K562 (cell line): Measurements from ENCODE around the gene PRM2.

Source experiments
- CHD2 ChIP-seq: IDR thresholded peaks from 2 replicates; pipeline ENCODE4 v1.6.1; 2011; ENCODE audit warnings: low read depth, low read length
- FOSL1 ChIP-seq: fragments of 200-800 bp; sonication (Bioruptor generic); conservative IDR thresholded peaks from 2 replicates; pipeline ENCODE4 v1.6.1; 2016; ENCODE audit warnings: missing genetic modification characterization, missing compliant biosample characterization
- FOXJ3 ChIP-seq: sonication (generic); formaldehyde crosslinking; IDR thresholded peaks from 2 replicates; pipeline ENCODE4 v1.4.0; 2020; ENCODE audit warnings: mild to moderate bottlenecking, missing genetic modification reagents
- KAT8 ChIP-seq: fragments of 450-650 bp; IDR thresholded peaks from 2 replicates; pipeline ENCODE4 v1.6.1; 2016; ENCODE audit warnings: low read depth, mild to moderate bottlenecking
- NCOR1 ChIP-seq: fragments of 450-650 bp; IDR thresholded peaks from 2 replicates; pipeline ENCODE4 v1.6.1; 2016; ENCODE audit warnings: mild to moderate bottlenecking, moderate library complexity
- POLR2A ChIP-seq: fragments of 450-650 bp; conservative IDR thresholded peaks from 2 replicates; pipeline ENCODE4 v1.6.1; 2016
- SIRT6 ChIP-seq: IDR thresholded peaks from one replicate; pipeline ENCODE4 v1.6.1; 2012; ENCODE audit warnings: low read depth, mild to moderate bottlenecking, control low read depth, inconsistent platforms, low read length, moderate library complexity
- SOX6 ChIP-seq: fragments of 450-650 bp; IDR thresholded peaks from 2 replicates; pipeline ENCODE4 v1.6.1; 2014; ENCODE audit warnings: mild to moderate bottlenecking
- TGIF2 ChIP-seq: sonication (generic); formaldehyde crosslinking; IDR thresholded peaks from 2 replicates; pipeline ENCODE4 v1.8.1; 2022; ENCODE audit warnings: mild to moderate bottlenecking, missing genetic modification reagents, moderate library complexity
- UBTF ChIP-seq, 2 experiments: IDR thresholded peaks; 2 replicates each; pipeline ENCODE4 v1.6.1; 2012; ENCODE audit warnings: improper control_type of control experiment in 2 of 2, low read depth in 2 of 2, low read length in 2 of 2, borderline replicate concordance in 1 of 2
- ZBTB33 ChIP-seq: sonication (generic); formaldehyde crosslinking; IDR thresholded peaks from 2 replicates; pipeline ENCODE4 v1.8.1; 2023; ENCODE audit warnings: mild to moderate bottlenecking, missing genetic modification reagents
- TF ChIP-seq, protein P1 (sequence below), 3 experiments: IDR thresholded peaks in 2 of 3; conservative IDR thresholded peaks in 1 of 3; 2 replicates each; pipeline ENCODE4 v1.5.1; 2011 to 2012; ENCODE audit warnings: low read length in 3 of 3, mild to moderate bottlenecking in 3 of 3, control low read depth in 2 of 3, improper control_type of control experiment in 1 of 3, inconsistent platforms in 1 of 3, low read depth in 1 of 3, mixed read lengths in 1 of 3, moderate library complexity in 1 of 3; ENCODE audit not compliant: insufficient read depth in 2 of 3
- TF ChIP-seq, protein P2 (sequence below): fragments of 450-650 bp; IDR thresholded peaks from 2 replicates; pipeline ENCODE4 v1.6.1; 2017; ENCODE audit warnings: antibody characterized with exemption, mild to moderate bottlenecking

GRCh38 chr16:11268921-11269375 is 7.3 kb downstream of the PRM2 start, which contains the start of gene TNP2:
- TF ChIP-seq, protein P1, sequence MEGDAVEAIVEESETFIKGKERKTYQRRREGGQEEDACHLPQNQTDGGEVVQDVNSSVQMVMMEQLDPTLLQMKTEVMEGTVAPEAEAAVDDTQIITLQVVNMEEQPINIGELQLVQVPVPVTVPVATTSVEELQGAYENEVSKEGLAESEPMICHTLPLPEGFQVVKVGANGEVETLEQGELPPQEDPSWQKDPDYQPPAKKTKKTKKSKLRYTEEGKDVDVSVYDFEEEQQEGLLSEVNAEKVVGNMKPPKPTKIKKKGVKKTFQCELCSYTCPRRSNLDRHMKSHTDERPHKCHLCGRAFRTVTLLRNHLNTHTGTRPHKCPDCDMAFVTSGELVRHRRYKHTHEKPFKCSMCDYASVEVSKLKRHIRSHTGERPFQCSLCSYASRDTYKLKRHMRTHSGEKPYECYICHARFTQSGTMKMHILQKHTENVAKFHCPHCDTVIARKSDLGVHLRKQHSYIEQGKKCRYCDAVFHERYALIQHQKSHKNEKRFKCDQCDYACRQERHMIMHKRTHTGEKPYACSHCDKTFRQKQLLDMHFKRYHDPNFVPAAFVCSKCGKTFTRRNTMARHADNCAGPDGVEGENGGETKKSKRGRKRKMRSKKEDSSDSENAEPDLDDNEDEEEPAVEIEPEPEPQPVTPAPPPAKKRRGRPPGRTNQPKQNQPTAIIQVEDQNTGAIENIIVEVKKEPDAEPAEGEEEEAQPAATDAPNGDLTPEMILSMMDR (IDR thresholded peaks at IDR 0.05 in 2 of 3, conservative IDR thresholded peaks at IDR 0.05 in 1 of 3; ENCODE audit: insufficient read depth in 2 of 3, low read depth in 1 of 3, low read length in 3 of 3), result no peak
- no peak for TF ChIP-seq ZBTB33 (CRISPR knock-in tag)
- TF ChIP-seq, protein P2, sequence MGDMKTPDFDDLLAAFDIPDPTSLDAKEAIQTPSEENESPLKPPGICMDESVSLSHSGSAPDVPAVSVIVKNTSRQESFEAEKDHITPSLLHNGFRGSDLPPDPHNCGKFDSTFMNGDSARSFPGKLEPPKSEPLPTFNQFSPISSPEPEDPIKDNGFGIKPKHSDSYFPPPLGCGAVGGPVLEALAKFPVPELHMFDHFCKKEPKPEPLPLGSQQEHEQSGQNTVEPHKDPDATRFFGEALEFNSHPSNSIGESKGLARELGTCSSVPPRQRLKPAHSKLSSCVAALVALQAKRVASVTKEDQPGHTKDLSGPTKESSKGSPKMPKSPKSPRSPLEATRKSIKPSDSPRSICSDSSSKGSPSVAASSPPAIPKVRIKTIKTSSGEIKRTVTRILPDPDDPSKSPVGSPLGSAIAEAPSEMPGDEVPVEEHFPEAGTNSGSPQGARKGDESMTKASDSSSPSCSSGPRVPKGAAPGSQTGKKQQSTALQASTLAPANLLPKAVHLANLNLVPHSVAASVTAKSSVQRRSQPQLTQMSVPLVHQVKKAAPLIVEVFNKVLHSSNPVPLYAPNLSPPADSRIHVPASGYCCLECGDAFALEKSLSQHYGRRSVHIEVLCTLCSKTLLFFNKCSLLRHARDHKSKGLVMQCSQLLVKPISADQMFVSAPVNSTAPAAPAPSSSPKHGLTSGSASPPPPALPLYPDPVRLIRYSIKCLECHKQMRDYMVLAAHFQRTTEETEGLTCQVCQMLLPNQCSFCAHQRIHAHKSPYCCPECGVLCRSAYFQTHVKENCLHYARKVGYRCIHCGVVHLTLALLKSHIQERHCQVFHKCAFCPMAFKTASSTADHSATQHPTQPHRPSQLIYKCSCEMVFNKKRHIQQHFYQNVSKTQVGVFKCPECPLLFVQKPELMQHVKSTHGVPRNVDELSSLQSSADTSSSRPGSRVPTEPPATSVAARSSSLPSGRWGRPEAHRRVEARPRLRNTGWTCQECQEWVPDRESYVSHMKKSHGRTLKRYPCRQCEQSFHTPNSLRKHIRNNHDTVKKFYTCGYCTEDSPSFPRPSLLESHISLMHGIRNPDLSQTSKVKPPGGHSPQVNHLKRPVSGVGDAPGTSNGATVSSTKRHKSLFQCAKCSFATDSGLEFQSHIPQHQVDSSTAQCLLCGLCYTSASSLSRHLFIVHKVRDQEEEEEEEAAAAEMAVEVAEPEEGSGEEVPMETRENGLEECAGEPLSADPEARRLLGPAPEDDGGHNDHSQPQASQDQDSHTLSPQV, result no peak
- no peak for TF ChIP-seq POLR2A
- TF ChIP-seq TGIF2 (CRISPR knock-in tag), result no peak
- TF ChIP-seq SIRT6, result no peak
- no peak for TF ChIP-seq KAT8
- no peak for TF ChIP-seq FOXJ3
- no peak for TF ChIP-seq SOX6
- no peak for TF ChIP-seq FOSL1
- TF ChIP-seq NCOR1, result no peak
- no peak for TF ChIP-seq UBTF (IDR thresholded peaks at IDR 0.05; ENCODE audit: borderline replicate concordance in 1 of 2, low read depth in 2 of 2, low read length in 2 of 2)
- no peak for TF ChIP-seq CHD2
